Immature natural killer cell (primary cell): ENCODE measurements around the gene YES1. TPM values are rescaled to one million over a fixed set of nuclear protein-coding genes. Genes with fewer than 3 reads are reported as not detected.
"Not testable (repeated sequence)": the region's sequence is repeated elsewhere in the genome, so short reads cannot be mapped to it uniquely, and the experiment has no call there.

Experiments
- DNase-seq, 3 donors: peaks; one replicate each; pipeline ENCODE4 v3.0.0; 2022; ENCODE audit warnings: mixed read lengths in 1 of 3
- H3K27ac Mint-ChIP-seq, 6 donors: one replicate each; pipeline ENCODE4 v1.8.0; 2020; ENCODE audit warnings: mixed read lengths in 6 of 6, mild to moderate bottlenecking in 5 of 6, inconsistent platforms in 4 of 6, moderate library complexity in 3 of 6
- H3K27me3 Mint-ChIP-seq, 3 donors: one replicate each; pipeline ENCODE4 v1.8.0; 2020 to 2021; ENCODE audit warnings: low read depth in 3 of 3, mild to moderate bottlenecking in 3 of 3, mixed read lengths in 3 of 3, moderate library complexity in 3 of 3, inconsistent platforms in 1 of 3
- H3K36me3 Mint-ChIP-seq, 3 donors: one replicate each; pipeline ENCODE4 v1.8.0; 2020; ENCODE audit warnings: mixed read lengths in 3 of 3, inconsistent platforms in 2 of 3, mild to moderate bottlenecking in 2 of 3
- H3K4me1 Mint-ChIP-seq, 2 donors: one replicate each; pipeline ENCODE4 v1.8.0; 2020; ENCODE audit warnings: inconsistent platforms in 2 of 2, mild to moderate bottlenecking in 2 of 2, mixed read lengths in 2 of 2, moderate library complexity in 1 of 2
- H3K4me3 Mint-ChIP-seq, 5 donors: one replicate each; pipeline ENCODE4 v1.8.0; 2020; ENCODE audit warnings: mild to moderate bottlenecking in 5 of 5, mixed read lengths in 5 of 5, inconsistent platforms in 3 of 5, moderate library complexity in 3 of 5
- H3K9me3 Mint-ChIP-seq, 6 donors: one replicate each; pipeline ENCODE4 v1.8.0; 2020; ENCODE audit warnings: mild to moderate bottlenecking in 6 of 6, mixed read lengths in 6 of 6, inconsistent platforms in 4 of 6, moderate library complexity in 3 of 6
- polyA plus RNA-seq, 3 donors: library from polyadenylated mRNA; unstranded; fragments of 300-500 nt; fragmentation: Illumina TruSeq; gene quantifications; one replicate each; pipeline ENCODE4 v1.2.3, GENCODE V29; 2021

YES1 gene
- polyA plus RNA-seq, 3 donors from 2014 or later = 2.0 to 11.6 (median 7.0) TPM

- peak overlapping the region in 1 of 6 donors; percentile 20 for H3K27ac Mint-ChIP-seq
- H3K4me3 Mint-ChIP-seq = no peak overlapping the region
- H3K9me3 Mint-ChIP-seq = no peaks in the 10 kb centered on the region
- H3K36me3 Mint-ChIP-seq = peaks cover 0 to 13% (median 4%) of the 10 kb centered on the region in 3 donors
- no peaks in the 10 kb centered on the region for H3K27me3 Mint-ChIP-seq
- peaks cover 0 to under 1% of the 10 kb centered on the region in 2 donors for H3K4me1 Mint-ChIP-seq
- no peak for DNase-seq
Observed at GRCh38 chr18:697012-697411, 115.0 kb downstream of the YES1 start.

DNA sequence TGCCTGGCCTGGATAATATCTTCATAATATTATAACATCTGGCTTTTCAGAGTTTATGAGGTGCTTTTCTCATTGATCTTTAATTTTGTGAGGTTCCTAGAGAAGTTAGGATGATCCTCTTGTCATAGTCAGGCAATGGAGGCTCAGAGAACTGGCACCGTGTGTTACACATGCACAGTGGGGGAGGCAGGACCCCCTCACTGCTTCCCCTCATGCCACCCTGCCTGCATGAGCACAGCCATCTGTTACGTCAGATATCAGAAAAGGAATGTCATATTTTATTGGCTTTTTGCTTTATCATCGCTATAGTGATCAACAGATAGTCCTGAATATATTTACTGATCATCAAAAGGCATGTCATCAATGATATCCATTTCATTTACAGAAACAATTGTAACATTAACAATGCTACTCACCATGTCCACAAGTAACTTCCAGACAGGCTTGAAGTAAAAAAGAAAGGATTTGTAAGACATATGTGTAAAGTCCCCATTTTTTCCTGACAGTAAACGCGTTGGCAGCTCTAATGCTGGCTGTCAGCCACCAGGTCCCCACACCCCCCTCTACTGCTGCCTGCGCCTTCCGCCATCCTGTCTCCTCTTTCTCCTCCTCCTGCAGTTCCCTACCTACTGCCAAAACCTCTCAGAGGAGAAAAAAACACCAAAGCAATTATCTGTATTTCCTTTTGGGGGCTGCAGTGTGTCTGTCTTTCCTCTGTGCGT is 118.4 kb downstream of the YES1 start:
- no peak for DNase-seq
- peaks cover 0 to 2% (median 0%) of the 10 kb centered on the region in 3 donors for H3K27me3 Mint-ChIP-seq
- H3K27ac Mint-ChIP-seq = peak overlapping the region in 2 of 6 donors; percentile 27 to 40
- peaks cover 0 to 2% of the 10 kb centered on the region in 2 donors for H3K4me1 Mint-ChIP-seq
- no peaks in the 10 kb centered on the region for H3K9me3 Mint-ChIP-seq
- H3K36me3 Mint-ChIP-seq = peaks cover 0 to 17% (median 0%) of the 10 kb centered on the region in 3 donors
- no peak overlapping the region for H3K4me3 Mint-ChIP-seq

- Mint-ChIP-seq H3K27ac (peak overlapping the region in 1 of 6 donors; percentile 27), H3K9me3 (no peaks in the 10 kb centered on the region), H3K36me3 (peaks cover 0 to 17% (median 0%) of the 10 kb centered on the region in 3 donors)
Observed at GRCh38 chr18:692824-693223, 119.2 kb downstream of the YES1 start.

GRCh38 chr18:688323-688722 is 123.7 kb downstream of the YES1 start:
- no peak for DNase-seq
- Mint-ChIP-seq H3K4me1 (peaks cover 0 to 2% of the 10 kb centered on the region in 2 donors), H3K27ac (no peak overlapping the region), H3K4me3 (no peak overlapping the region), H3K36me3 (peaks cover 3 to 20% (median 19%) of the 10 kb centered on the region in 3 donors), H3K9me3 (no peaks in the 10 kb centered on the region), H3K27me3 (peaks cover 0 to 2% (median 0%) of the 10 kb centered on the region in 3 donors)

More at GRCh38 chr18:692824-693223, 119.2 kb downstream of the YES1 start:
- Mint-ChIP-seq H3K27me3 (peaks cover 0 to 2% (median 0%) of the 10 kb centered on the region in 3 donors), H3K4me1 (peaks cover 0 to 2% of the 10 kb centered on the region in 2 donors), H3K4me3 (no peak overlapping the region)
- no peak for DNase-seq

DNA sequence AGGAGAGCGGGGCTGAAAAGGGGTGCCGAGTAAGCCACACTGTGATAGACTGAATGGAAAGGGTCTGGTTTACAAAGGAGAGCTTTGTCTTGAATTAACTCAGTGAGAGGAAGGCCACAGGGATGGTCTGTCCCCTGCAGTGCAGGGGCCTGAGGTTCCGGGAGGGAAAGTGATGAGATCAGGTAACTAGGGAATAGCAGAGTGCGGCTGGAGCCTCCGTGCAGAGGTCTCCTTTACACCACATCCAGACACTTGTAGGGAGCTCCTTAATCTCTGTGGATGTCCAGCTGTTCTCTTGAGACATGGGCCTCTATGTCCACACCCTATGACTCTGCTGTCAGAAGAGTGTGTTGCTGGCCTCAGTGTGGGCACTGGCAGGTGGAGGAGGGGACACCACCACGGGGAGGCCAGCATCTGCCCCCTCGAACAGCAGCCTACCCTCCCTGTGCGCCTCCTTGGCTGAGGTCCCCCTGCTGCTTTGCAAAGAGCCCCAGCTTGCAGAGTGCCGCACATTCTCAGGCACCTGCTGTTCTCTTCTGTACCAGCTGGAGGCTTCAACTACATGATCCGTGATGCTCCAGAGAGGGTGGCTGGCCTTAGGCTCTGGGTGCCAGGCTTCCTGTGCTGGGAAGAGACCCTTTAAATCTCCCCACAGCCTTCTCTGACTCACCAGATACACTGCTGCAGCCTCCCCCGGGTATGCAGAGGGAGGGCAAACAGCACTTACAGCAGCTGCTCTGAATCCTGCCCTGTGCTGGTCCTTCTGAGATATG is 125.5 kb downstream of the YES1 start:
- H3K9me3 Mint-ChIP-seq = no peaks in the 10 kb centered on the region
- H3K27ac Mint-ChIP-seq = peak overlapping the region in 2 of 6 donors; percentile 11 to 45
- peaks cover 0 to 3% (median 0%) of the 10 kb centered on the region in 3 donors for H3K27me3 Mint-ChIP-seq
- peaks cover 9% of the 10 kb centered on the region in 2 donors for H3K4me1 Mint-ChIP-seq
- peaks cover 8 to 26% (median 24%) of the 10 kb centered on the region in 3 donors for H3K36me3 Mint-ChIP-seq
- no peak for DNase-seq
- H3K4me3 Mint-ChIP-seq = no peak overlapping the region

DNA sequence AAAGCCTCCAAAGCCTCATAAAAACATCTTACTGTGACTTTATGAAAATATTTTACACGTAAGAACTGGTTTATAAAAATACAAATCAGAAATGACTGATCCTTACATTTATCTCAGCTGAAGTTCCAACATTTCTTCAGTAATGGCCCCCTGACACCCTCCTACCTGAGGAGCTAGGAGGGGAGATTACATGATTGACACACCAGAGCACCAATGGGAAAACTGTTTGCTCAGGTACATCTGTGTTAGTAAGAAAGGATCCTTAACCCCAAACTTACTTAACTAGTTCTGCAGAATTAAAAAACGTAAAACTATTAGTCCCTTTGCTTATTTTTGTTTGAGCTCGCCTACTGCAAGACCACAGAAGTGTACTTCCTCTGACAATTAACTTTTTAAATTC is 126.6 kb downstream of the YES1 start:
- no peak for DNase-seq
- H3K27me3 Mint-ChIP-seq = peaks cover 0 to 2% (median 0%) of the 10 kb centered on the region in 3 donors
- no peak overlapping the region for H3K27ac Mint-ChIP-seq

GRCh38 chr18:683531-683930 is 128.5 kb downstream of the YES1 start:
- no peak for DNase-seq
- Mint-ChIP-seq H3K4me1 (peaks cover 10% of the 10 kb centered on the region in 2 donors), H3K9me3 (no peaks in the 10 kb centered on the region), H3K36me3 (peaks cover 9 to 37% (median 32%) of the 10 kb centered on the region in 3 donors), H3K27me3 (peaks cover 0 to 2% (median 2%) of the 10 kb centered on the region in 3 donors), H3K4me3 (no peak overlapping the region), H3K27ac (no peak overlapping the region)

More for the DNA sequence above, 126.6 kb downstream of the YES1 start:
- Mint-ChIP-seq H3K9me3 (no peaks in the 10 kb centered on the region), H3K4me3 (no peak overlapping the region), H3K4me1 (peaks cover 10% of the 10 kb centered on the region in 2 donors), H3K36me3 (peaks cover 9 to 28% (median 26%) of the 10 kb centered on the region in 3 donors)

DNA sequence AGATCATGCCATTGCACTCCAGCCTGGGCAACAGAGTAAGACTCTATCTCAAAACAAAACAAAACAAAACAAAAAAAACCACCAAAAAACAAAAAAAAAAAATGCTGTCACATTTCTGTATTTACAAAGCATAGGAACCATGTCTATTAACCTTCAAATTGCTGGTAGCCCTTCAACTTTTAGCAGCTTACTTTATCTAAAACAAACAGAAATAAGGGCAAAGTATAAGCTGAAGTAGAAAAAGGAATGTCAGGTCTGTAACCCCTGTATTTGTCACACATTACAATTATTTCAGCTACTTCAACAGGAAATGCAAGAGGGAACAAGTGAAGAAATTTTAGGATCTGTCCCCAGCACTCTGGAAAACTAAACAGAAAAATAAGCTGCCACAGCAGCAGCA is 129.2 kb downstream of the YES1 start:
- no peak overlapping the region for H3K4me3 Mint-ChIP-seq
- no peaks in the 10 kb centered on the region for H3K9me3 Mint-ChIP-seq
- H3K27ac Mint-ChIP-seq = no peak overlapping the region
- DNase-seq = no peak
- H3K4me1 Mint-ChIP-seq = peaks cover 10% of the 10 kb centered on the region in 2 donors
- H3K27me3 Mint-ChIP-seq = peaks cover 0 to 2% (median 2%) of the 10 kb centered on the region in 3 donors
- peaks cover 9 to 37% (median 32%) of the 10 kb centered on the region in 3 donors for H3K36me3 Mint-ChIP-seq

DNA sequence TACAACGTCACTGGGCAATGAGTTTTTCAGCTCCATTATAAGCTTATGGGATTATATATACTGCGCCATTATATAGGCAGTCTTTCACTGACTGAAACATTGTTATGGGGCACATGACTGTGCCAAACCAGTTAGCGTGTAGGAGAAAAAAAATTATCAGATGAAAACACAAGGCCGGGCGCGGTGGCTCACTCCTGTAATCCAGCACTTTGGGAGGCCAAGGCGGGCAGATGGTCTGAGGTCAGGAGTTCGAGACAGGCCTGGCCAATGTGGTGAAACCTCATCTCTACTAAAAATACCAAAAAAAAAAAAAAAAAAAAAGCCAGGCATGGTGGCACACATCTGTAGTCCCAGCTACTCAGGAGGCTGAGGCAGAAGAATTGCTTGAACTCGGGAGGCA is 129.6 kb downstream of the YES1 start:
- not testable (repeated sequence) for DNase-seq, H3K9me3 Mint-ChIP-seq, H3K27me3 Mint-ChIP-seq
- peaks cover 10% of the 10 kb centered on the region in 2 donors for H3K4me1 Mint-ChIP-seq
- peaks cover 9 to 35% (median 32%) of the 10 kb centered on the region in 3 donors for H3K36me3 Mint-ChIP-seq
- peak overlapping the region in 1 of 5 donors; percentile 39 for H3K4me3 Mint-ChIP-seq
- peak overlapping the region in 3 of 6 donors; percentile 50 to 70 (median 53) for H3K27ac Mint-ChIP-seq

DNA sequence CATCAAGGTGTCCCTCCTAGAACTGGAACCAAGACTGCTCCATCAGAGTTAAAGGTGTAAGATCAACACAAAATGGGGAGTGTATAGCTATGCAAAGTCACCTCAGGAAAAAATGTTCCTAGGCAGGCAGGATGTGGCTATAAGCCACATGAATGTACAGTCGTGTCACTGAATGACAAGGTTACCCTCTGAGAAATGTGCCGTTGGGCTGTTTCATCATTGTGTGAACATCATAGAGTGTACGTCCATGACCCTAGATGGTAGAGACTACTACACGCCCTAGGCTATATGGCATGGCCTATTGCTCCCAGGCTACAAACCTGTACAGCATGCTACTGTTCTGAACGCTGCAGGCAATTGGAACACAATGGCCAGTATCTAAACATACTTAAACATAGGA is 130.1 kb downstream of the YES1 start:
- H3K27ac Mint-ChIP-seq = peak overlapping the region; percentile 48 to 80 (median 62)

GRCh38 chr18:680392-680791 is 131.7 kb downstream of the YES1 start:
- Mint-ChIP-seq H3K27ac (peak overlapping the region in 1 of 6 donors; percentile 30), H3K36me3 (peaks cover 10 to 33% (median 21%) of the 10 kb centered on the region in 3 donors), H3K27me3 (peaks cover 0 to 2% (median 2%) of the 10 kb centered on the region in 3 donors), H3K4me3 (no peak overlapping the region), H3K4me1 (peaks cover 10% of the 10 kb centered on the region in 2 donors), H3K9me3 (no peaks in the 10 kb centered on the region)
- no peak for DNase-seq

More for the DNA sequence above, 130.1 kb downstream of the YES1 start:
- Mint-ChIP-seq H3K9me3 (no peaks in the 10 kb centered on the region), H3K27me3 (peaks cover 0 to 2% (median 2%) of the 10 kb centered on the region in 3 donors), H3K4me1 (peaks cover 10% of the 10 kb centered on the region in 2 donors), H3K36me3 (peaks cover 9 to 36% (median 32%) of the 10 kb centered on the region in 3 donors), H3K4me3 (peak overlapping the region in 2 of 5 donors; percentile 26 to 39)
- DNase-seq = peak; percentile 21 to 34 (median 27)

- peaks cover 10 to 31% (median 23%) of the 10 kb centered on the region in 3 donors for H3K36me3 Mint-ChIP-seq
- DNase-seq = no peak
- peak overlapping the region in 3 of 6 donors; percentile 18 to 78 (median 58) for H3K27ac Mint-ChIP-seq
- no peaks in the 10 kb centered on the region for H3K9me3 Mint-ChIP-seq
- no peak overlapping the region for H3K4me3 Mint-ChIP-seq
- H3K27me3 Mint-ChIP-seq = peaks cover 0 to 2% (median 2%) of the 10 kb centered on the region in 3 donors
- peaks cover 10% of the 10 kb centered on the region in 2 donors for H3K4me1 Mint-ChIP-seq
Observed at GRCh38 chr18:679516-679915, 132.5 kb downstream of the YES1 start.

- Mint-ChIP-seq H3K27me3 (peaks cover 0 to 2% (median 2%) of the 10 kb centered on the region in 3 donors), H3K4me3 (no peak overlapping the region), H3K27ac (no peak overlapping the region), H3K36me3 (peaks cover 10 to 30% (median 23%) of the 10 kb centered on the region in 3 donors), H3K9me3 (no peaks in the 10 kb centered on the region), H3K4me1 (peaks cover 10% of the 10 kb centered on the region in 2 donors)
- DNase-seq = no peak
Observed at GRCh38 chr18:678482-679182, 133.4 kb downstream of the YES1 start.
